ENCODE measurements around the gene KCTD17. TPM values are rescaled to one million over a fixed set of nuclear protein-coding genes. Genes with fewer than 3 reads are reported as not detected.
A peak's percentile ranks its signal among the peaks of the same experiment; 100 is the strongest.

KCTD17 gene
- total and polyA plus RNA-seq, 4 donors: 22.5 to 84.2 (median 59.1) TPM

GRCh38 chr22:37026325-37026724, 25.2 kb upstream of the KCTD17 start:
- no peak for DNase-seq (ENCODE audit: low read depth in 4 of 6, low spot score in 6 of 6)
- Histone ChIP-seq H3K4me3 (ENCODE audit: low read depth, low read length) (no peak overlapping the region), H3K9me3 (ENCODE audit: control insufficient read depth, insufficient read depth, low read length) (no peaks in the 10 kb centered on the region), H3K27ac (ENCODE audit: low read depth, low read length) (no peak overlapping the region), H3K36me3 (ENCODE audit: control insufficient read depth, insufficient read depth, low read length) (peaks cover 63% of the 10 kb centered on the region), H3K4me1 (ENCODE audit: control insufficient read depth, insufficient read depth, low read length) (peaks cover 20% of the 10 kb centered on the region), H3K27me3 (ENCODE audit: control insufficient read depth, insufficient read depth, low read length) (no peaks in the 10 kb centered on the region)
- WGBS (ENCODE audit: insufficient coverage): 89% methylated on average over 4 of the region's 5 CpGs

GRCh38 chr22:37027556-37027955, 24.0 kb upstream of the KCTD17 start:
- Histone ChIP-seq H3K4me3 (ENCODE audit: low read depth, low read length) (no peak overlapping the region), H3K4me1 (ENCODE audit: control insufficient read depth, insufficient read depth, low read length) (peaks cover 10% of the 10 kb centered on the region), H3K9me3 (ENCODE audit: control insufficient read depth, insufficient read depth, low read length) (no peaks in the 10 kb centered on the region), H3K27me3 (ENCODE audit: control insufficient read depth, insufficient read depth, low read length) (no peaks in the 10 kb centered on the region), H3K36me3 (ENCODE audit: control insufficient read depth, insufficient read depth, low read length) (peaks cover 63% of the 10 kb centered on the region), H3K27ac (ENCODE audit: low read depth, low read length) (no peak overlapping the region)
- WGBS (ENCODE audit: insufficient coverage): 82% methylated on average over 5 of the region's 7 CpGs
- no peak for DNase-seq (ENCODE audit: low read depth in 4 of 6, low spot score in 6 of 6)

- peaks cover 63% of the 10 kb centered on the region for H3K36me3 ChIP-seq (ENCODE audit: control insufficient read depth, insufficient read depth, low read length)
- WGBS (ENCODE audit: insufficient coverage): 93% methylated on average over 21 of the region's 22 CpGs
Measured at GRCh38 chr22:37028692-37029674, 22.6 kb upstream of the KCTD17 start.

GRCh38 chr22:37030560-37031281, 20.8 kb upstream of the KCTD17 start:
- H3K9me3 ChIP-seq (ENCODE audit: control insufficient read depth, insufficient read depth, low read length): no peaks in the 10 kb centered on the region
- H3K36me3 ChIP-seq (ENCODE audit: control insufficient read depth, insufficient read depth, low read length): peaks cover 46% of the 10 kb centered on the region
- H3K4me3 ChIP-seq (ENCODE audit: low read depth, low read length): no peak overlapping the region
- DNase-seq (ENCODE audit: low read depth in 4 of 6, low spot score in 6 of 6): no peak
- H3K4me1 ChIP-seq (ENCODE audit: control insufficient read depth, insufficient read depth, low read length): no peaks in the 10 kb centered on the region
- WGBS (ENCODE audit: insufficient coverage): 68% methylated on average over 14 of the region's 14 CpGs
- H3K27ac ChIP-seq (ENCODE audit: low read depth, low read length): no peak overlapping the region
- H3K27me3 ChIP-seq (ENCODE audit: control insufficient read depth, insufficient read depth, low read length): no peaks in the 10 kb centered on the region

More at GRCh38 chr22:37028692-37029674, 22.6 kb upstream of the KCTD17 start:
- Histone ChIP-seq H3K4me1 (ENCODE audit: control insufficient read depth, insufficient read depth, low read length) (no peaks in the 10 kb centered on the region), H3K27me3 (ENCODE audit: control insufficient read depth, insufficient read depth, low read length) (no peaks in the 10 kb centered on the region), H3K4me3 (ENCODE audit: low read depth, low read length) (no peak overlapping the region), H3K9me3 (ENCODE audit: control insufficient read depth, insufficient read depth, low read length) (no peaks in the 10 kb centered on the region), H3K27ac (ENCODE audit: low read depth, low read length) (no peak overlapping the region)
- DNase-seq (ENCODE audit: low read depth in 4 of 6, low spot score in 6 of 6): no peak

- Histone ChIP-seq H3K4me3 (ENCODE audit: low read depth, low read length) (no peak overlapping the region), H3K27me3 (ENCODE audit: control insufficient read depth, insufficient read depth, low read length) (no peaks in the 10 kb centered on the region), H3K9me3 (ENCODE audit: control insufficient read depth, insufficient read depth, low read length) (no peaks in the 10 kb centered on the region), H3K4me1 (ENCODE audit: control insufficient read depth, insufficient read depth, low read length) (no peaks in the 10 kb centered on the region), H3K27ac (ENCODE audit: low read depth, low read length) (no peak overlapping the region), H3K36me3 (ENCODE audit: control insufficient read depth, insufficient read depth, low read length) (peaks cover 32% of the 10 kb centered on the region)
- WGBS (ENCODE audit: insufficient coverage): 63% methylated on average over 1 of the region's 2 CpGs
- no peak for DNase-seq (ENCODE audit: low read depth in 4 of 6, low spot score in 6 of 6)
Measured at GRCh38 chr22:37032134-37032534, 19.4 kb upstream of the KCTD17 start.

GRCh38 chr22:37032535-37033460, 18.7 kb upstream of the KCTD17 start:
- DNase-seq (ENCODE audit: low read depth in 4 of 6, low spot score in 6 of 6): peak in 1 of 6 donors; percentile 23
- no peak overlapping the region for H3K27ac ChIP-seq (ENCODE audit: low read depth, low read length)
- 70% methylated on average over 13 of the region's 18 CpGs for WGBS (ENCODE audit: insufficient coverage)
- H3K4me3 ChIP-seq (ENCODE audit: low read depth, low read length): no peak overlapping the region
- H3K36me3 ChIP-seq (ENCODE audit: control insufficient read depth, insufficient read depth, low read length): peaks cover 25% of the 10 kb centered on the region
- H3K27me3 ChIP-seq (ENCODE audit: control insufficient read depth, insufficient read depth, low read length): no peaks in the 10 kb centered on the region
- no peaks in the 10 kb centered on the region for H3K4me1 ChIP-seq (ENCODE audit: control insufficient read depth, insufficient read depth, low read length)
- no peaks in the 10 kb centered on the region for H3K9me3 ChIP-seq (ENCODE audit: control insufficient read depth, insufficient read depth, low read length)

- WGBS (ENCODE audit: insufficient coverage): 90% methylated on average over 19 of the region's 23 CpGs
Measured at GRCh38 chr22:37033605-37034430, 17.7 kb upstream of the KCTD17 start.

GRCh38 chr22:37036655-37037377, 14.7 kb upstream of the KCTD17 start:
- no peaks in the 10 kb centered on the region for H3K4me1 ChIP-seq (ENCODE audit: control insufficient read depth, insufficient read depth, low read length)
- no peaks in the 10 kb centered on the region for H3K9me3 ChIP-seq (ENCODE audit: control insufficient read depth, insufficient read depth, low read length)
- no peak overlapping the region for H3K4me3 ChIP-seq (ENCODE audit: low read depth, low read length)
- no peak overlapping the region for H3K27ac ChIP-seq (ENCODE audit: low read depth, low read length)
- peaks cover 4% of the 10 kb centered on the region for H3K36me3 ChIP-seq (ENCODE audit: control insufficient read depth, insufficient read depth, low read length)
- DNase-seq (ENCODE audit: low read depth in 4 of 6, low spot score in 6 of 6): no peak
- 93% methylated on average over 11 of the region's 11 CpGs for WGBS (ENCODE audit: insufficient coverage)
- no peaks in the 10 kb centered on the region for H3K27me3 ChIP-seq (ENCODE audit: control insufficient read depth, insufficient read depth, low read length)

More at GRCh38 chr22:37033605-37034430, 17.7 kb upstream of the KCTD17 start:
- no peak for DNase-seq (ENCODE audit: low read depth in 4 of 6, low spot score in 6 of 6)
- H3K4me1 ChIP-seq (ENCODE audit: control insufficient read depth, insufficient read depth, low read length): no peaks in the 10 kb centered on the region
- peaks cover 25% of the 10 kb centered on the region for H3K36me3 ChIP-seq (ENCODE audit: control insufficient read depth, insufficient read depth, low read length)
- H3K27ac ChIP-seq (ENCODE audit: low read depth, low read length): no peak overlapping the region
- no peaks in the 10 kb centered on the region for H3K9me3 ChIP-seq (ENCODE audit: control insufficient read depth, insufficient read depth, low read length)
- no peak overlapping the region for H3K4me3 ChIP-seq (ENCODE audit: low read depth, low read length)
- H3K27me3 ChIP-seq (ENCODE audit: control insufficient read depth, insufficient read depth, low read length): no peaks in the 10 kb centered on the region

Measured in spinal cord (tissue), 10 donors.